NCI-H460 (cell line): Measurements from ENCODE around the gene ZEB2. TPM values are rescaled to one million over a fixed set of nuclear protein-coding genes. Genes with fewer than 3 reads are reported as not detected.
"Not testable (repeated sequence)": the region's sequence is repeated elsewhere in the genome, so short reads cannot be mapped to it uniquely, and the experiment has no call there.

Experiments used
- DNase-seq: peaks from one replicate; pipeline ENCODE4 v3.0.0-alpha.2; 2016; ENCODE audit warnings: low read depth; ENCODE audit errors: extremely low read depth
- total RNA-seq: library from RNA; depleted of rRNA; stranded (reverse); fragments of >200 nt; shearing (Covaris generic); gene quantifications from 2 replicates; pipeline ENCODE4 v1.2.3, GENCODE V29; 2014

ZEB2 gene
- total RNA-seq, 1 experiment from 2014 or later = 50.0 TPM

- not testable (repeated sequence) for DNase-seq
Observed at GRCh38 chr2:144364247-144364646, 155.7 kb downstream of the ZEB2 start.

- DNase-seq = no peak
Observed at GRCh38 chr2:144362401-144362800, 157.5 kb downstream of the ZEB2 start.

DNA sequence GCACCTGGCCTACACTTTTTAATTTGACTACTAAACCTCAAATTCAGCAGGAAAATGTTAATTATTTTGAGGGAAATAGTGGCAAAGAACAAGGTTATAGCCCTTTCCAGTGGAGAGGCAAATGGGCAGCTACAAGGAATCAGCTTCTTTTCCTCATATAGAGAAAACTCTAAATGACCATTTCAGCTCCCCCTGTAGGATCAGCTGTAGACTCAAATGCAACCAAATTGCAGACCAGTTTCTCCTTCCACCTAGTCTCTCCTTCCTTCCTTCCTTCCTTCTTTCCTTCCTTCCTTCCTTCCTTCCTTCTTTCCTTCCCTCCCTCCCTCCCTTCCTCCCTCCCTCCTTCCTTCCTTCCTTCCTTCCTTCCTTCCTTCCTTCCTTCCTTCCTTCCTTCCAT, 158.2 kb downstream of the ZEB2 start:
- DNase-seq = no peak

- DNase-seq = no peak
Observed at GRCh38 chr2:144359684-144360083, 160.2 kb downstream of the ZEB2 start.

GRCh38 chr2:144358979-144359541, 160.9 kb downstream of the ZEB2 start:
- peak; percentile 11 for DNase-seq

GRCh38 chr2:144358374-144358964, 161.4 kb downstream of the ZEB2 start:
- no peak for DNase-seq

DNA sequence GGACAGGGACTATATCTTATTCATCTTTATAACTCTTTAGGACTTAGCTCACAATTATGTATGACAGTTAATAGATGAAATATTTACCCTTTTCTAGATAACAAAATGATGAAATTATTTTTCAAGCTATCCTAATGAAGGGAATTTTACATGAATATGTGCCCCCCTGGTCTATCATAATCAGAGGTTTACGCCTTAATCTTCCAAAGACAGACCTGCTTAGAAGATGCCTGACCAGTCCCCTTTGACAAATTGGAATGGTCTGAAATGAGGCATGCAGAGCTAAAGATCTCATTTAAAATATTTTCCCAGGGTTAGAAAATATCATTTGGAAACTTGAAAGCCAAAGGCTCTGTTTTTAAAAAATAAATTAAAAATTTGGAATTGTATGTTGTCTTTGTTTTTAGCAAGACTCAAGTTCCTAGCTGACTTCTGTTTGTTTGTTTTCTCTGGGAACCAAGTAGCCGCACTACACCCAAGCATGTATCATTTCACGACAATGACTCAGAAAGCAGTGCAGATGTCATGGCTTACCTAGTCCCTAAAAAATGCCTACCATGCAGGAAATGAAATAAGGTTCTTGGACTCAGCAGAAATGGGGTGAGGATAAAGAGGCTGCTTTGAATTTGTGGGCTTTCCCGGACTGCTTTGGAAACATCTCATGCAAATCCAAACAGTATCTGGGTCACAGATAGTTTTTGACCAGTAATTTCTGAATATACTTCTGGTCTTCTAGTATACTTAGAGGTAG, 162.1 kb downstream of the ZEB2 start:
- DNase-seq = peak; percentile 61

GRCh38 chr2:144356402-144356801, 163.5 kb downstream of the ZEB2 start:
- DNase-seq = no peak

DNA sequence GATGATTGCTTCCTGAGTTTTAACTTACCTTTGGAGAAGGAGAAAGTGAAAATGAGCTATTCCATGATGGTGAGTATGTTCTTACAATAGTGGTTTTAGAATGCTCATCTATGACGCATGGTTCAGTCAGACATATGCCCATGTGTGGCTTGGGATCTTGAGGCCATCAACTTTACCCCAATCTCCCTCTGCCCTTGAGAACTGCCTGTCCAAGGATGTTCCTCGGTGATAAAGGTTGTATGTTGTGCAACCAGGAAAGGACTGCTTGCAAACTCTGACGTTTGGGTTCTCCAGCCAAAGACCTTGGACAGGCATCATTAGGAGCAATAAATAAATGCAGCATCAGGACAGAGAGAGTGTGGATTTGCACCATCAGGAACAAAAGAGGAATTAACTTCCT, 165.0 kb downstream of the ZEB2 start:
- no peak for DNase-seq

GRCh38 chr2:144351687-144352086, 168.2 kb downstream of the ZEB2 start:
- no peak for DNase-seq

- DNase-seq = no peak
Observed at GRCh38 chr2:144350151-144350802, 169.6 kb downstream of the ZEB2 start.

DNA sequence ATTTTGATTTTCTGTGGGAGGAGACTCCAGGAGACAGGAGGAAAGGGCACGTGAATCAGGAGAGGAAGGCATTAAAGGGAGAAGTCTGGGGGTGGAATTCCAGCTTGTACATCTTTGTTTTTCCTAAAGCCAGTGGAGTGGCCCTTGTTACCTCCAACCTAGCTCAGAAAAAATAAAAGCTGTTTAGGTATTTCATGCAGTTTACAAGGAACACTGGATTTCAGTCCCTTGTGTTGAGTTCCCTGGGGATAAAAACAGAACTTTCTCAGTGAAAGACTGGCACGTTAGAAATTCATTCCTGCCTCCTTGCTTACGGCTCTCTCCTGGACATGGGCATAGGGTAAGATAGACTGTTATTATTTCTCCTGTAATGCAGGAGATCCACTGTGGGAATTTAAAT, 170.2 kb downstream of the ZEB2 start:
- DNase-seq = no peak

DNA sequence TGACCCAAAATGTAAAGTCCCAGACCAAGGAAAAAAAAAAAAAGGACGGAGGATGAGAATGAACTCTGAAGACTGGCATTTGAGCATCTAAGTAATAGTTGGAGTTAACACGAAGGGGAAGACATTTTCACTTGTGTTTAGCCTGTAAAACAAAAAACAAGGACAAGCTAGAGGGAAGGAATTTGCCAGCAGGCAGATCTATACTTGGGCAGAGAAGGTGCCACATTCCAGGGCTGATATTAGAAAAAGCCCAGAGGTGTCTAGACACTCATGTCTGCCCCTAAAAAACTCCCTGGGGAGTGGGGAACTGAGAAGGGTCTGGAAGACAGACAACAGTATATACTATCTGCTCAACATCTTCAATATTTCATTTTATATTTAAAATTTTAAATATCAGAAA, 171.1 kb downstream of the ZEB2 start:
- no peak for DNase-seq

DNA sequence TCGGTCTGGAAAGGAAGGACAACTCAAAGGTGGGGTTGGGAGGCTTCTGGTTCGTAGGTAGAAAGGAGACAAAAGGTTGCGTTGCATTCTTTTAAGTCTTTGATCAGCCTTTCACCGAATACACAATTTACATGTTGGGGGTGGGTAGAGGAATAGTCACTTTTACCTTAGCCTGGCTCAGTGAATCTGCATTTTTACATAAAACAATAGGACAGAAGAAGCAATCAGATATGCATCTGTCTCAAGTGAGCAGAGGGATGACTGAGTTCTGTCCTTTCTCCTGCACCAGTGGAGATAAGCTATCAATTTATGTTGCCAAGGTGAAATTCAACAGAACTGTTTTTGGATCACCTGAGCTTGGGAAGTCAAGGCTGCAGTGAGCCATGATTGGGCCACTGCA, 173.7 kb downstream of the ZEB2 start:
- no peak for DNase-seq

- no peak for DNase-seq
Observed at GRCh38 chr2:144343145-144343544, 176.8 kb downstream of the ZEB2 start.

- DNase-seq = no peak
Observed at GRCh38 chr2:144341538-144341937, 178.4 kb downstream of the ZEB2 start.

DNA sequence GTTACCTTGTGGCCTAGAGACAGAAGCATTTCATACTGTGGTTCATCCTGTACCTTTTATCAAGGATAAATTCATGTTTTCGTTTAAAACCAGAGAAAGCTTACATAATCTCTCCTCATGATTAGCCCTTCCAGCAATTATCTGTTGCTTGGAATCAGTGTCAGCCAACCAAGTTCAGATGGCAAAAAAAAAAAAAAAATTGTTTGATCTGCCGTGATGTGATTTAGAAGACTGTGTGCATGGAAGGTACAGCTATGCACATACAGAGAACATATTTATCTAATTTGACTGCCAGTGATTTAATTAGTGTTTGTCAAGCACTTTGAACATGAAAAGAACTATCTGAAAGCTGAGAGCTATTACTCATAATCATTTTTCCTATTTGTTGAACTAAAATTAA, 180.9 kb downstream of the ZEB2 start:
- no peak for DNase-seq

DNA sequence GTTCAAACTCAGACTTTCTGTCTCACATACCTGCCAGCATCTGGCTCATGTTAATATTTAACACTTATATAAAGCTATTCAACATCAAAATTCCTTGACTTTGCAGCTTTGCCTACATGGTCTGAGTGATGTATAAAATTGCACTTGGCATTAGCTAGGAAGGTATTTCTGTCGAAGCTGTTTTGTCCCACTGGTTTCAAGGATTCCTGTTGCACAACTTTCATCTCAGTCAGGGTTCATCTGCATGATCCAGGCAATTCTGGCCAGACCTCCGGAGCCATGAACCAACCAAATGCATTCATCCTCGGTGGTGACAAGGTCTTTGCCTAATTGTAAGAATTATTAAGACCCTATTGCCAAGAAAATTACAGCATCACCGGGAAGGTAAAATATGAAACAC, 185.4 kb downstream of the ZEB2 start:
- no peak for DNase-seq
